ENCODE data around the gene ROR2. TPM values are rescaled to one million over a fixed set of nuclear protein-coding genes. Genes with fewer than 3 reads are reported as not detected.

ROR2 gene
- total RNA-seq, 1 experiment from 2014 or later, result 2.7 TPM

DNA sequence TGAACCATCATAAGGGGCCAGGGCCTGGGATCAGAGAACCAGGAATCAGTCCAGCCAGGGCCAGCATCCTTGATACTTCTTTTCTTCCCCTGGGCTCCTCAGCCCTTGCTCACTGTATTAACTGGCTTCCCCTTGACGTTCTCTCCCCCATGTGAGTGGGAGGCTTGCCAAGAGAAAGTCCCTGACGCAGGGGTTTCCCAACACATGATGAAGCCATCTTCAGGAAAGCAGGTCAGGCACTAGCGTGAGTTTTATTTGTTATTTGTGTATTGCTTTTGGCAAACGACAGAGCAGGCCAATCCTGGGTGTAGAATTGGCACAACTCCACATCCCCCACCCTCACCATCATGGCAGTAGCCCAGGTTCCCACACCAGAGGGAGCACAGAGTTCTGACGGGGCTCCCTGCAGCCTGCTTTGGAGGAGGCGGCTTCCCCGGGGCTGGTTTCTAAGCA is 360.9 kb downstream of the ROR2 start:
- Histone ChIP-seq H3K23me2 (ENCODE audit: insufficient read length, low read depth, low read length, poor library complexity, severe bottlenecking) (no peaks in the 10 kb centered on the region), H3T11ph (ENCODE audit: low read length) (no peak overlapping the region), H2AFZ (ENCODE audit: low read length) (no peak overlapping the region), H2BK12ac (ENCODE audit: insufficient read length, low read depth, low read length) (no peak overlapping the region), H3K4ac (ENCODE audit: low read depth, low read length) (no peak overlapping the region), H3K56ac (ENCODE audit: insufficient read length, low read depth, low read length) (no peak overlapping the region), H2BK120ac (ENCODE audit: low read depth, low read length, poor library complexity, severe bottlenecking) (no peak overlapping the region), H2AK5ac (ENCODE audit: insufficient read length, low read length) (no peak overlapping the region), H2BK15ac (ENCODE audit: low read depth, low read length) (no peak overlapping the region), H4K5ac (ENCODE audit: insufficient read length, low read depth, low read length) (no peak overlapping the region), H3K14ac (ENCODE audit: insufficient read depth, low read length) (no peak overlapping the region), H3K9me3 (ENCODE audit: control insufficient read depth, low read depth, low read length) (no peaks in the 10 kb centered on the region), H4K20me1 (ENCODE audit: control insufficient read depth, insufficient read depth, insufficient read length) (no peaks in the 10 kb centered on the region), H3K23ac (ENCODE audit: insufficient read length, low read depth, low read length) (no peak overlapping the region), H3K4me2 (ENCODE audit: insufficient read depth, insufficient read length, low read length) (no peak overlapping the region), H3K18ac (ENCODE audit: insufficient read length, low read depth, low read length) (no peak overlapping the region), H4K91ac (ENCODE audit: insufficient read length, low read depth, low read length) (no peak overlapping the region), H3K9ac (ENCODE audit: extremely low read depth, insufficient read length, low read length) (no peak overlapping the region), H3K4me1 (ENCODE audit: insufficient read depth, low read length) (no peaks in the 10 kb centered on the region), H2BK20ac (ENCODE audit: low read depth, low read length, poor library complexity, severe bottlenecking) (no peak overlapping the region), H3K79me2 (ENCODE audit: insufficient read depth, low read length) (no peaks in the 10 kb centered on the region), H3K27me3 (ENCODE audit: insufficient read depth, low read length) (no peaks in the 10 kb centered on the region), H3K79me1 (ENCODE audit: insufficient read depth, low read depth, low read length, poor library complexity, severe bottlenecking) (no peaks in the 10 kb centered on the region), H2BK5ac (ENCODE audit: insufficient read length, low read length) (no peak overlapping the region), H3K27ac (ENCODE audit: insufficient read length, low read depth, low read length) (no peak overlapping the region), H4K8ac (replicated peaks; ENCODE audit: insufficient read length, low read depth, low read length) (no peak overlapping the region)
- Mint-ChIP-seq H3K27me3 (ENCODE audit: low read depth) (no peaks in the 10 kb centered on the region; the same call in 1 of the 2 replicates), H3K4me3 (no peak overlapping the region), H3K4me1 (peaks cover 0 to 5% of the 10 kb centered on the region in 2 experiments; a peak in 2 of 4 replicates), H3K9me3 (no peaks in the 10 kb centered on the region), H3K36me3 (ENCODE audit: insufficient read depth in 1 of 3, low read depth in 3 of 3) (no peaks in the 10 kb centered on the region), H3K27ac (no peak overlapping the region; a peak in 1 of 7 replicates)
- no peak for DNase-seq
- TF ChIP-seq, protein P1, sequence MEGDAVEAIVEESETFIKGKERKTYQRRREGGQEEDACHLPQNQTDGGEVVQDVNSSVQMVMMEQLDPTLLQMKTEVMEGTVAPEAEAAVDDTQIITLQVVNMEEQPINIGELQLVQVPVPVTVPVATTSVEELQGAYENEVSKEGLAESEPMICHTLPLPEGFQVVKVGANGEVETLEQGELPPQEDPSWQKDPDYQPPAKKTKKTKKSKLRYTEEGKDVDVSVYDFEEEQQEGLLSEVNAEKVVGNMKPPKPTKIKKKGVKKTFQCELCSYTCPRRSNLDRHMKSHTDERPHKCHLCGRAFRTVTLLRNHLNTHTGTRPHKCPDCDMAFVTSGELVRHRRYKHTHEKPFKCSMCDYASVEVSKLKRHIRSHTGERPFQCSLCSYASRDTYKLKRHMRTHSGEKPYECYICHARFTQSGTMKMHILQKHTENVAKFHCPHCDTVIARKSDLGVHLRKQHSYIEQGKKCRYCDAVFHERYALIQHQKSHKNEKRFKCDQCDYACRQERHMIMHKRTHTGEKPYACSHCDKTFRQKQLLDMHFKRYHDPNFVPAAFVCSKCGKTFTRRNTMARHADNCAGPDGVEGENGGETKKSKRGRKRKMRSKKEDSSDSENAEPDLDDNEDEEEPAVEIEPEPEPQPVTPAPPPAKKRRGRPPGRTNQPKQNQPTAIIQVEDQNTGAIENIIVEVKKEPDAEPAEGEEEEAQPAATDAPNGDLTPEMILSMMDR (conservative IDR thresholded peaks at IDR 0.05), result no peak
- WGBS (ENCODE audit: extremely low coverage, insufficient read length, low lambda C conversion rate), result no CpG with 5 or more reads among the region's 7 CpGs
